D721Med (cell line): Measurements from ENCODE around the gene NAP1L1.

Experiments used
- DNase-seq: peaks from one replicate; pipeline ENCODE4 v3.0.0; 2011; ENCODE audit warnings: low spot score; ENCODE audit not compliant: insufficient read length
- FAIRE-seq: peaks from 2 replicates; lab custom pipeline; 2011; peaks lifted over from hg19 to GRCh38; lab: Jason Lieb, UNC
- TF ChIP-seq, protein P1 (sequence below): IDR thresholded peaks from 2 replicates; pipeline ENCODE4 v1.5.1; 2012; ENCODE audit warnings: mild to moderate bottlenecking, control low read depth; ENCODE audit not compliant: insufficient read depth; ENCODE audit errors: missing control alignments

Gene NAP1L1

DNA sequence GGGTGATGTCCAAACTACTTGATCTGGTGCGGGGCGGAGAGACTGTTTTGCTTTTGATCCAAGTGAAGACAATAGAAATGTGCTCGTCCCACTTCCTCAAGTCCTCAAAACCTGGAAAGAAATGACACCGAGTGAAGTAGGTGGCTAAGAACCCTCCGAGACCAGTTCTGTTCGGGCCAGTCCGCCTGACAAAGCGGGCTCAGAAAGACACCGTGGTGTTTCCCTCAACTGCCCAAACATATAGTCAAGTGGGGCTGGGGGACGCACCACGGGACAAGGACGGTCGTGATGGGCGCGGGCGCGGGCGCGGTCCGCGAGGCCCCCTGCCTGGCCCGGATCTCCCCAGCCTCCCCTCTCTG lies 54.5 kb downstream of the NAP1L1 start:
- TF ChIP-seq, protein P1, sequence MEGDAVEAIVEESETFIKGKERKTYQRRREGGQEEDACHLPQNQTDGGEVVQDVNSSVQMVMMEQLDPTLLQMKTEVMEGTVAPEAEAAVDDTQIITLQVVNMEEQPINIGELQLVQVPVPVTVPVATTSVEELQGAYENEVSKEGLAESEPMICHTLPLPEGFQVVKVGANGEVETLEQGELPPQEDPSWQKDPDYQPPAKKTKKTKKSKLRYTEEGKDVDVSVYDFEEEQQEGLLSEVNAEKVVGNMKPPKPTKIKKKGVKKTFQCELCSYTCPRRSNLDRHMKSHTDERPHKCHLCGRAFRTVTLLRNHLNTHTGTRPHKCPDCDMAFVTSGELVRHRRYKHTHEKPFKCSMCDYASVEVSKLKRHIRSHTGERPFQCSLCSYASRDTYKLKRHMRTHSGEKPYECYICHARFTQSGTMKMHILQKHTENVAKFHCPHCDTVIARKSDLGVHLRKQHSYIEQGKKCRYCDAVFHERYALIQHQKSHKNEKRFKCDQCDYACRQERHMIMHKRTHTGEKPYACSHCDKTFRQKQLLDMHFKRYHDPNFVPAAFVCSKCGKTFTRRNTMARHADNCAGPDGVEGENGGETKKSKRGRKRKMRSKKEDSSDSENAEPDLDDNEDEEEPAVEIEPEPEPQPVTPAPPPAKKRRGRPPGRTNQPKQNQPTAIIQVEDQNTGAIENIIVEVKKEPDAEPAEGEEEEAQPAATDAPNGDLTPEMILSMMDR: no peak
- FAIRE-seq (no peak), DNase-seq (no peak)

DNA sequence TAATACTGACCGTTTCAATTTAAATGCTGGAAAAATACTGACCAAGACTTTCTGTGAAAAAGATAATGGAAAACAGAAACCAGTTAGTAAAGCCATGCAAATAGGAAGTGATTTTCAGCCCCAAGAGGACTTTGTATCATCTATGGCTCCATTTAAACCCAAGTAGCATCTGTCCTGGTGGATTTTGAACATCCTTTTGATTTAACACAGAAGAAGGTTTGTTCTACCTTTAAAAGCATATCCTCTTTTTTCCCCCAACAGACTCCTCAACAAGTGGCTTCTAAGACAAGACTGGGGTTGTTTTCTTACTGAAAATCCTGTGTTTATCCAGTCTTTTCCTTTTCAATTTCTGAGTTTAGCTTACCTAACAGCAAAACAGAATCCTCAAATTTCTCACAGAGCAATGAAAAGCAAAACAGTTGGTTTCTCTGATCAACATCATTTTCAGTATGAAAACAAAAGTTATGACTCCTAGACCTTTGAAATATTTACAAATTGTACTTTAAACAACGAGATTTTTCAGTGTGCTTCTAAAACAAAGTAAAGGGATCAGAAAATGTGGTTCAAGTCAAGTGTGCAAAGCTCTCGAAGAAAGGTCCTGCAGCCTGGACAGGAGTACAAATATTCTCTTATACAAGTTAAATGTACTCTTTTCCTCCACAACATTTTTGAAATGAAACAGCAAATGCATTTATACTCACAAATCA lies 55.8 kb downstream of the NAP1L1 start:
- FAIRE-seq (no peak), DNase-seq (no peak)
- TF ChIP-seq, protein P1: no peak

DNA sequence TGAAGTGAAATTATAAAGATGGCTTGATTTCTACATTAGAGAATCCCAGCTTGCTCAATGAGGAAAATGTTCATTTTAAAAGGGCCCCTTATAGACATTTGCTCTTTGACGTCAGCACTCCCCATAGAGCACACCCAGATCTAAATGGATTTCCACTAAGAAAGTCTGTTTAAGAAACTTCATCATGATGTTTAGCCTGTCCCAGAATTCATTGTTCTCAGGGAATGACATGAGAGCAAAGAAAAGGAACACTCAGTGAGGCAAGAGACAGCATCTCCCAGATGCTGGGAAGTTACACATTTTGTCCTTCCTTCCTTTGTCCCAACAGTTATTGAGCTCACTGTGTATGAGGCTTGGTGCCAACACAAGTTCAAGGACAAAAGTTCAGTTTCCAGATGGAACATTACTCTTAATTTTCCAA lies 57.8 kb downstream of the NAP1L1 start:
- DNase-seq (no peak), FAIRE-seq (no peak)
- TF ChIP-seq, protein P1: no peak

DNA sequence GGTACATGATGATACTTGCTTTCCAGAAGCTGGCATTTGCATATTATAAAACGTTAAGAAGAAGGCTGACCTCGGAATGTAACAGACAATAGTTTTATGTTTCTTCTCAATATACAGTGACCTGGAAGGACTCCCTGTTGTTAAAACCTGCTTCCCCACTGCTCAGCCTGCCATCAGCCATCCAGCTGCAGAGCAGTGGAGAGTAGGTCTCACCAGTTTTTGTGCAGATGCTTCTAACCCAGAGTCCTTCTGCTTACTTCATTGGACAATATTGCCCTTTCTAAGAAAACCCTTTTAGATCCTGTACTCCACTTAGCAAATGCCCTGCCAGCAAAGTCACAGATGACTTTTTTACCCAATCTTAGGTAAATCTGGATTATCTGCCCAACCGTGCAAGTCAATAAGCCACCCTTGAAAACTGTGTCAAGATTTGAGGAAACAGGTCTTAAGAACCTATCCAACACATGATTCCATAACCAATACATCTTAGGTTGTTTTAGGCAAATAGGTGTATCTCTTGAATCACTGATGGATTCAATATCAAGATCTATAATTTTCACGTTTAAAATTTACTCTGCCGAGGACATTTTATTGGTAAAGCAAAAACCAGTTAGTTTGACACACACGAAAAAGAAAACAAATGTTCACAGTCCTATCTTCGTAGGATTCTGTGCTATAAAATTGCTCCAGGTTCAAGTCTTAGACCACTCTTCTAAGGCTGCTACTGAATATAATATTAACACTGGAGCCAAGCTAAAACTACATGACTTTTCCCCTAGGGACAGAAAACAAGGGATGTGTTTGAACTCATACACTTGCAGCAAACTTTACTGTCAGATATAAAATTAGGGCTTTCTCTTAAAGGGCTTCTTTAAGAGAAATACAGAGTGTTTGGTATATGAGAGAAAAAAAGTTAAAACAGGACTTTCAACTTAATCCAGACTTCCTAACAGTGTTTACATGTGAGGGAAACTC lies 58.6 kb downstream of the NAP1L1 start:
- TF ChIP-seq, protein P1: no peak
- no peak for DNase-seq
- FAIRE-seq: no peak

DNA sequence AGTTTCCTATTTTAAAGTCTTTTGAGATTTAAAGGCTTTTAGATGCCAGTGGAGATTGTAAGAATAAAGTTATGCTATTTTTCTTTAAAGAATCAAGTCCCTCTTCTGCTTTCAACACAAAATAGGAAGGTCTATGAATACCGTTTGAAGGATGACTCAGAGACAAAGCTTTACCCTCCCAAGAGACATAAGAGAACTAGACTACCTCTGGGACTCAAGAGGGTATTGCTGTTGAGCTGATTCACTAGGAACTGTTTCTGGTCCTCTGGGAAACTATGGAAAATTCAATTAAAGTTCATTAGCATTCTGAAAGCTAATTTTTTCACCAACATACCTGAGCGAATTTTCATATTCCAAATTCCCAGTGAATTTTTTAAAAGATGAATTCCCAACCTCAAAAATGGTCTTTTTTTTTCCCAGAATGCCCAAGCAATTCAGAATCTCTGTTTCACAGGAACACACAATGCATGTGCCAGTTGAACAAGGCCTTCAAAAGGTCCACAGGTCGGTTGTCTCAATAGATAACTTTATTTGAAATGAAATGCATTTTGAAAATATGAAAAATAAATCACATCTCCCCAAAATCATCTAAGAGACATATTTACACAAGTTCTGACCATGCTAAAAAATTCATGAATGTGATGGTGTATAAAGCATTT lies 59.4 kb downstream of the NAP1L1 start:
- TF ChIP-seq, protein P1: no peak
- FAIRE-seq: no peak
- no peak for DNase-seq

DNA sequence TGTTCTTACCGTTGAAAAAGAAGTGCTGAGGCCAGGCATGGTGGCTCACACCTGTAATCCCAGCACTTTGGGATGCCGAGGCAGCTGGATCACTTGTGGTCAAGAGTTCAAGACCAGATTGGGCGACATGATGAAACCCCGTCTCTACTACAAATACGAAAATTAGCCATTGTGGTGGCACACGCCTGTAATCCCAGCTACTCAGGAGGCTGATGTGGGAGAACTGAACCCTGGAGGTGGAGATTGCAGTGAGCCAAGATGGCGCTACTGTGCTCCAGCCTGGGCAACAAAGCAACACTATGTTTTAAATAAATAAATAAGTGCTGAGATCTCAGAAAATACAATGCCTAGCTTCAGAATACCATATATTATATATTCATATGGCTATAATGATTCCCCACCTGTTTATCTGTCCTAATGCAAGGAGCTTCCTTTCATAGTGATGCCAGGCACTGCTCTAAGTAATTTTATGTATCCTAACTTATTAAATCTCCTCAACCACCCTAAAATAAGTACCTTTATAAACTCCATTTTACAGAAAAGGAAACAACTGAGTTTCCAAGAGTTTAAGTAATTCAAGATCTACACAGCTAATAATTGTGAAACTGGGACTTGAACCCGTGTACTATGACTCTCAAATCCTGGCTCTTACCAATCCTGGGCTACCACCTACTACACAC lies 60.2 kb downstream of the NAP1L1 start:
- TF ChIP-seq, protein P1: no peak
- FAIRE-seq (no peak), DNase-seq (no peak)
